GM10266 (cell line): ENCODE data around the gene RDH14.

Source experiments
- DNase-seq: peaks from one replicate; pipeline ENCODE4 v3.0.0; 2012; ENCODE audit errors: extremely low spot score
- CTCF ChIP-seq: IDR thresholded peaks from 2 replicates; pipeline ENCODE4 v1.5.1; 2012; ENCODE audit warnings: mild to moderate bottlenecking, low read depth; ENCODE audit not compliant: control insufficient read depth, insufficient read depth; ENCODE audit errors: missing control alignments

Gene RDH14

GRCh38 chr2:18578033-18578432 lies 17.6 kb upstream of the RDH14 start:
- DNase-seq, result no peak
- TF ChIP-seq CTCF, result no peak

- DNase-seq, result no peak
- no peak for TF ChIP-seq CTCF
Observed at GRCh38 chr2:18566145-18566769, 5.8 kb upstream of the RDH14 start.

DNA sequence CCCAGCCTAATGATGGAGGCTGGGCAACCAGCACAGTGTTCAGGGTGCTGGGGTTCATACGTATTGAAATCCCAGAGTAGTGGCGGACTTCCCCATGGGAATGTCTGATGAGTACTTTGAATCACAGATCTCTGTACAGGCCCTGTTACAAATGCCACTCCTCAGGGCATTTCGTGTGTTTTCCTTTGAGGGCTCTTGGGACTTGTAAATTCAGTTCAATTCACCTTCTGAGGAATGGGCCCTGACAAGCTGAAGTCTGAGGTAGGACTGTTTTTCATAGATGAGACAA lies 288 bp upstream of the RDH14 start:
- DNase-seq, result no peak
- no peak for TF ChIP-seq CTCF

- no peak for TF ChIP-seq CTCF
- DNase-seq, result peak; percentile 12
Observed at GRCh38 chr2:18559531-18560030, 872 bp downstream of the RDH14 start.

DNA sequence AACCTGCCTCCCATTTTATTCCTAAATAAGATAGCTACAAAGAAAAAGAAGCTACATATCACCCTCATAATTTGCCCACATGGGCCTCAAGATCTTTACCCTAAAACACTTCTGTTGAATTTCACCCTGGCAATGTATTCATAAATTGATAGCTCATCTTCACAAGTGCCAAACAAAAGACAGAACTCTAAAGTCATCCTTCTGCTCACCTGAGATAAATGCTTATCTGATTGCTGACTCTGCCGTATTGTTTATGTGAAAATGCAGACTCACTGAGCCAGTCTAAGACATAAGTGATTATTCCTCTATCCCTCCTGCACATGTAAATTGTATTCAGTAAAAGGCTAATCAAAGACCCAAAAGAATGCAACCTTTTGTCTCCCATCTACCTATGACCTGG lies 2.0 kb downstream of the RDH14 start:
- no peak for DNase-seq
- TF ChIP-seq CTCF, result no peak

GRCh38 chr2:18557121-18557520 lies 3.3 kb downstream of the RDH14 start:
- DNase-seq, result no peak
- TF ChIP-seq CTCF, result no peak

- DNase-seq, result no peak
- no peak for TF ChIP-seq CTCF
Observed at GRCh38 chr2:18552351-18553077, 7.9 kb downstream of the RDH14 start.
